K562 (cell line): ENCODE results near the gene VCAN. TPM values are rescaled to one million over a fixed set of nuclear protein-coding genes. Genes with fewer than 3 reads are reported as not detected.

Experiments used
- ATAC-seq: fragments of 200-7000 bp; cut with Tn5 transposase; 3 replicates; pipeline ENCODE4 v1.9.1; 2020; ENCODE audit warnings: moderate library complexity
- BruUV-seq: library from RNA; stranded (reverse); fragments of 400-500 nt; replicated peaks from 2 replicates; lab custom pipeline; 2021; lab: Mats Ljungman, UMichigan
- CTCF ChIA-PET: fragments of 300-600 bp; formaldehyde crosslinking; extraction: SDS; loops from one replicate; lab custom pipeline; 2021; ENCODE audit warnings: low intra/inter-chr PET ratio; lab: Yijun Ruan, JAX
- POLR2A ChIA-PET: fragments of 300-600, 350-650 bp; sonication (Branson Sonifier 250); formaldehyde crosslinking; extraction: SDS; loops from one replicate; lab custom pipeline; 2021; ENCODE audit warnings: antibody characterized with exemption, inconsistent platforms; lab: Yijun Ruan, JAX
- DNase-seq, 4 experiments: peaks; one replicate each; pipeline versions ENCODE4 v3.0.0 to v3.0.0-alpha.2; 2011 to 2018; ENCODE audit warnings: low spot score in 3 of 4, mixed read lengths in 3 of 4; ENCODE audit errors: extremely low read depth in 1 of 4
- FAIRE-seq: peaks from 2 replicates; lab custom pipeline; 2011; peaks lifted over from hg19 to GRCh38; lab: Jason Lieb, UNC
- H2AFZ ChIP-seq: 2 replicates; pipeline ENCODE4 v1.6.0; 2011; ENCODE audit warnings: low read depth, low read length, control low read depth, inconsistent platforms
- H3K27ac ChIP-seq: fragments of 200-600 bp; 3 replicates; pipeline ENCODE4 v1.8.0; 2011; ENCODE audit warnings: low read depth, mild to moderate bottlenecking, control low read depth, inconsistent platforms, low read length, moderate library complexity, mixed read lengths; ENCODE audit errors: extremely low read depth
- H3K27me3 ChIP-seq, 2 experiments: fragments of 300-600 bp in 1 of 2; 2 replicates in 1 of 2; 3 replicates in 1 of 2; pipeline versions ENCODE4 v1.6.0 to v1.8.0; 2011; ENCODE audit warnings: inconsistent platforms in 2 of 2, low read length in 2 of 2, mild to moderate bottlenecking in 1 of 2, mixed read lengths in 1 of 2, moderate library complexity in 1 of 2; ENCODE audit not compliant: control insufficient read depth in 2 of 2, insufficient read depth in 2 of 2
- H3K36me3 ChIP-seq: fragments of 300-600 bp; 3 replicates; pipeline ENCODE4 v1.8.0; 2011; ENCODE audit warnings: mild to moderate bottlenecking, low read length, inconsistent platforms; ENCODE audit not compliant: control insufficient read depth, insufficient read depth
- H3K4me1 ChIP-seq, 2 experiments: fragments of 200-600 bp in 1 of 2; replicated peaks in 1 of 2; 2 replicates in 1 of 2; 3 replicates in 1 of 2; pipeline versions ENCODE4 v1.5.1 to v1.8.0; 2011; ENCODE audit warnings: inconsistent platforms in 2 of 2, low read length in 2 of 2, mild to moderate bottlenecking in 1 of 2, mixed read lengths in 1 of 2, moderate library complexity in 1 of 2; ENCODE audit not compliant: control insufficient read depth in 2 of 2, insufficient read depth in 2 of 2
- H3K4me2 ChIP-seq: 2 replicates; pipeline ENCODE4 v1.6.1; 2011; ENCODE audit warnings: low read length, control low read depth, inconsistent platforms, mixed read lengths; ENCODE audit not compliant: insufficient read depth
- H3K4me3 ChIP-seq: fragments of 200-600 bp; sonication (generic), shearing (Covaris generic); 2 replicates; pipeline ENCODE4 v1.5.1; 2016; ENCODE audit warnings: control low read depth, inconsistent platforms
- H3K79me2 ChIP-seq: fragments of 200-600 bp; 3 replicates; pipeline ENCODE4 v1.8.0; 2011; ENCODE audit warnings: low read length, inconsistent platforms; ENCODE audit not compliant: control insufficient read depth, insufficient read depth
- H3K9ac ChIP-seq, 2 experiments: 2 replicates each; pipeline versions ENCODE4 v1.6.0 to v1.6.1; 2011; ENCODE audit warnings: low read depth in 2 of 2, low read length in 2 of 2, control low read depth in 1 of 2, inconsistent platforms in 1 of 2, mild to moderate bottlenecking in 1 of 2, mixed read lengths in 1 of 2; ENCODE audit not compliant: insufficient read depth in 1 of 2
- H3K9me1 ChIP-seq: one replicate; pipeline ENCODE4 v1.6.0; 2011; ENCODE audit warnings: inconsistent platforms, mild to moderate bottlenecking, low read length, moderate library complexity; ENCODE audit not compliant: control insufficient read depth, insufficient read depth
- H3K9me3 ChIP-seq: replicated peaks from 2 replicates; pipeline ENCODE4 v1.5.1; 2011; ENCODE audit warnings: low read depth, low read length, inconsistent platforms; ENCODE audit not compliant: control insufficient read depth, insufficient read depth
- H4K20me1 ChIP-seq: replicated peaks from 2 replicates; pipeline ENCODE4 v1.6.1; 2011; ENCODE audit warnings: low read length, inconsistent platforms, mixed read lengths; ENCODE audit not compliant: control insufficient read depth, insufficient read depth
- MEF2D ChIP-seq: conservative IDR thresholded peaks from 2 replicates; pipeline ENCODE4 v1.6.1; 2016; ENCODE audit warnings: low read depth, missing genetic modification characterization, missing compliant biosample characterization
- NFYB ChIP-seq: IDR thresholded peaks from 2 replicates; pipeline ENCODE4 v1.6.1; 2011; ENCODE audit warnings: mild to moderate bottlenecking, moderate library complexity; ENCODE audit not compliant: insufficient read length; ENCODE audit errors: extremely low read depth
- STAT5B ChIP-seq: fragments of 250-450 bp; sonication (Bioruptor Pico); IDR thresholded peaks from 2 replicates; pipeline ENCODE4 v1.8.0; 2021; ENCODE audit warnings: mild to moderate bottlenecking, inconsistent platforms
- ZKSCAN3 ChIP-seq: fragments of 250-450 bp; sonication (Bioruptor Pico); IDR thresholded peaks from 2 replicates; pipeline ENCODE4 v1.4.0; 2020
- ZNF12 ChIP-seq: sonication (generic); formaldehyde crosslinking; IDR thresholded peaks from 2 replicates; pipeline ENCODE4 v1.4.0; 2020; ENCODE audit warnings: mild to moderate bottlenecking, missing genetic modification reagents
- WGBS: fragments of 100-300 bp; shearing (Covaris generic); methylation state at CpG from one replicate; pipeline ENCODE4 v1.1.6; 2016; ENCODE audit warnings: low coverage, mixed read lengths; ENCODE audit not compliant: insufficient coverage; ENCODE audit errors: missing lambda C conversion rate; 5-methylcytosine and 5-hydroxymethylcytosine counted together
- in situ Hi-C: fragments of 300-500 bp; cut with MboI; formaldehyde crosslinking; loops from 4 replicates; pipeline ENCODE4 v1.15.0; 2018; ENCODE audit warnings: inconsistent platforms, mixed read lengths
- intact Hi-C: fragments of 100-400 bp; cut with micrococcal nuclease; formaldehyde crosslinking; loops from 2 replicates; pipeline ENCODE4 v1.14.2; 2022
- polyA plus RNA-seq, 8 experiments: library from polyadenylated mRNA; depleted of rRNA in 4 of 8; stranded (reverse) in 5 of 8; unstranded in 3 of 8; fragments of >200 nt; fragmentation: Nextera tagmentation in 2 of 8; fragmentation: Illumina TruSeq in 1 of 8; extraction: Ambion mirVana in 2 of 8; extraction: Trizol in 1 of 8; gene quantifications; 2 replicates each; pipeline versions ENCODE4 v1.2.1 to v1.2.3, GENCODE V29; 2011 to 2014; ENCODE audit warnings: inconsistent platforms in 1 of 8, missing spikeins in 1 of 8
- total RNA-seq, 7 experiments: library from RNA; depleted of rRNA in 6 of 7; stranded (reverse); fragments of >200 nt in 6 of 7; fragmentation: Illumina TruSeq in 2 of 7; extraction: Trizol in 2 of 7; gene quantifications; 2 replicates each; pipeline versions ENCODE4 v1.2.1 to v1.2.3, GENCODE V29; 2011 to 2021; ENCODE audit warnings: low replicate concordance in 1 of 7
- TF ChIP-seq, protein P1 (sequence below): sonication (generic); formaldehyde crosslinking; IDR thresholded peaks from 2 replicates; pipeline ENCODE4 v1.8.0; 2022; ENCODE audit warnings: mild to moderate bottlenecking, missing genetic modification reagents
- TF ChIP-seq, protein P2 (sequence below): IDR thresholded peaks from 2 replicates; pipeline ENCODE4 v1.6.1; 2011; ENCODE audit not compliant: insufficient read length; ENCODE audit errors: extremely low read depth

VCAN gene
- total and polyA plus RNA-seq, 9 of the 15 experiments (the other 6 are each of a cell fraction or from before 2014, with no cell fraction given) = 0.01 to 0.33 (median 0.05) TPM

DNA sequence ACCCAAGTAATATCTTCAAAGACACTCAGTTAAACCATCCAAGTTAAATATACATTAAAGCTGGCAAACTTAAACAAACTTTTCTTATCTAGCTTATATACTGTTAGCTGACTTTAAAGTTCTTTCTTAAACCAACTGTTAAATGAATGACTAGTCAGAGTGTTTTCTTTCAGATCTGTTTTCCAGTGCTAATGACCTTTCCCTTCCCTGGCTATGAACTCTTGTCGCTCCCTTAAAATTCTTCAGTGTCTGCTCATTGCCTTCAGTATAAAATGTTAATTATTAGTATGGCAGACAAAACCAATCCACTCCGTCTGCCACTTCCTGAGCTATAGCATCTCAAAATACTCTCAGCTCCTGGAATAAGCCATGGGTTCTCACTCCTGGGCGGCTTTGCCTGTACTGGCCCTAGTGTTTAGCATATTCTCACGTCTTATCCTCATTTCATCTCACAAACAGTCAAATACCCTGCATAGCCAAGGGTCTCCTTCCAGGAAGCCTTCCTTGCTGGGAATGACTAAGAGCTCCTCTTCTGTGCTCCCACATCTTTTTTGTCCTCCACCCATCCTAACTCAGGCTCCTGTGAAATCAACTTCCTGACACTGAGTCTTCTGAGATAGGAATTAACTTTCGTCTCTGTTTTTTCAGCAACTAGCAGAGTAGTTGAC is 87.7 kb downstream of the VCAN start:
- Histone ChIP-seq H3K4me1 (no peaks in the 10 kb centered on the region), H3K9ac (no peak overlapping the region), H3K79me2 (no peaks in the 10 kb centered on the region), H3K9me3 (no peaks in the 10 kb centered on the region), H3K4me3 (no peak overlapping the region), H3K9me1 (no peaks in the 10 kb centered on the region), H3K36me3 (no peaks in the 10 kb centered on the region), H3K4me2 (no peak overlapping the region), H3K27me3 (no peaks in the 10 kb centered on the region; a peak in 1 of 5 replicates), H4K20me1 (no peaks in the 10 kb centered on the region), H3K27ac (no peak overlapping the region), H2AFZ (no peak overlapping the region)
- 2% methylated on average over 5 of the region's 5 CpGs for WGBS
- FAIRE-seq (no peak), ATAC-seq (no peak), DNase-seq (no peak)
- TF ChIP-seq, protein P1, sequence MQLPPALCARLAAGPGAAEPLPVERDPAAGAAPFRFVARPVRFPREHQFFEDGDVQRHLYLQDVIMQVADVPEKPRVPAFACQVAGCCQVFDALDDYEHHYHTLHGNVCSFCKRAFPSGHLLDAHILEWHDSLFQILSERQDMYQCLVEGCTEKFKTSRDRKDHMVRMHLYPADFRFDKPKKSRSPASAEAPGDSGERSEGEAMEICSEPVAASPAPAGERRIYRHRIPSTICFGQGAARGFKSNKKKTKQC (CRISPR knock-in tag) = no peak
- no peak for TF ChIP-seq STAT5B (CRISPR knock-in tag)
- no peak for TF ChIP-seq NFYB
- no peak for TF ChIP-seq ZNF12 (CRISPR knock-in tag)
- TF ChIP-seq, protein P2, sequence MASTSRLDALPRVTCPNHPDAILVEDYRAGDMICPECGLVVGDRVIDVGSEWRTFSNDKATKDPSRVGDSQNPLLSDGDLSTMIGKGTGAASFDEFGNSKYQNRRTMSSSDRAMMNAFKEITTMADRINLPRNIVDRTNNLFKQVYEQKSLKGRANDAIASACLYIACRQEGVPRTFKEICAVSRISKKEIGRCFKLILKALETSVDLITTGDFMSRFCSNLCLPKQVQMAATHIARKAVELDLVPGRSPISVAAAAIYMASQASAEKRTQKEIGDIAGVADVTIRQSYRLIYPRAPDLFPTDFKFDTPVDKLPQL = no peak
- TF ChIP-seq MEF2D (tag) = no peak
- TF ChIP-seq ZKSCAN3 (CRISPR knock-in tag) = no peak
- in situ Hi-C loops = loop anchor here (5.0 kb wide), 1 partner anchor 1202 kb away; no protein-coding TSS in a partner anchor
- no TSS peak for BruUV-seq
- ChIA-PET POLR2A (no interaction called here), CTCF (no interaction called here)
- intact Hi-C loops = no loop called here
